NCI-H345 treated with DMSO at 0.1 percent for 48 hours (cell line): ENCODE measurements around the gene HNRNPA3.

Experiments used
- DNase-seq: peaks from one replicate; lab custom pipeline; 2025; ENCODE audit not compliant: unreplicated experiment; lab: John Stamatoyannopoulos, UW

Gene HNRNPA3

DNA sequence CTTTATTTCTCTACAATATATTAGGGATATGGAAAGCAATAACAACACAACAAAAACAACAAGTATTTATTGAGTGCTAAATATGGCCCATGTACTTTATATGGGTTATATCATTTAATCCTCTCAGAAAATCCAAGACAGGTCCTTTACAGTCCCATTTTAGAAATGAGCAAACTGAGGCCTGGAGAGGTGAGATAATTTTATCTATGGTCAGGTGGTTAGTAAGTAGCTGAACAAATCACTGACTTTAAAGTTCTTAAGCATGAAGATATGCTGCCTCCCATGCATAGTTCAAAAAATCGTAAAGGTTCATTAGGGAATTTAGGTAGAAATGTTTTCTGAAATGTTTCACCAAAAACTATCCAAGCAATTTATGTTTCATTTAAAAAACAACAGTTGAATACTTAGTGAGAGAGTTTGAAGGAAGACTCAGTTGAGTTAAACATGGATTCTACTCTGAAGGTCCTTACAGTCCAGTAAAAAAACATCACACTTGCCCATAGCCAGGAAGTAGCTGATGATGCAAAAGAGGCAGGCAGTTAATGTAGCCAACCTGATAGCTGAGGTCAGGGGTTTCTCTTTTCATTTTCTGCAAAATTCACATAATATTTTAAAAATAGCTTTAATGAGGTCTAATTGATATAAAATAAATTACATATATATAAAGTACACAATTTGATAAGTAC lies 59.5 kb downstream of the HNRNPA3 start:
- no peak for DNase-seq

DNA sequence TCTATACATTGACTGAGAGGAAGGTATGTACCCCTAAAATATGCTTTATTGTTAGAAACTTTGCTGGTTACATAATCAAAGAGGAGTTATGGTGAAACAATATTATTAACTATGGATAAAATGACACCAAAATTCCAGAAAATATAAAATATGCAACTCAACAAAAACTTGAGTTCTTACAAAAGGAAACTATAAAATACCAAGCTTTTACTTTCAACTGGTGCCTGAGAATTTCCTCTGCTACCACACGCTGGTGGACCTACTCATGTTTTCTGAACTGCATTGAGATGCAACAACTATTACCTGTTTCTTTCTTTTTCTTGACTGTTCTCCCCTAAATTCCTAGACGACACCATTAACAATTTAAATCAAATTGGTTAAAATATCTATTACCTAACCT lies 60.2 kb downstream of the HNRNPA3 start:
- no peak for DNase-seq

DNA sequence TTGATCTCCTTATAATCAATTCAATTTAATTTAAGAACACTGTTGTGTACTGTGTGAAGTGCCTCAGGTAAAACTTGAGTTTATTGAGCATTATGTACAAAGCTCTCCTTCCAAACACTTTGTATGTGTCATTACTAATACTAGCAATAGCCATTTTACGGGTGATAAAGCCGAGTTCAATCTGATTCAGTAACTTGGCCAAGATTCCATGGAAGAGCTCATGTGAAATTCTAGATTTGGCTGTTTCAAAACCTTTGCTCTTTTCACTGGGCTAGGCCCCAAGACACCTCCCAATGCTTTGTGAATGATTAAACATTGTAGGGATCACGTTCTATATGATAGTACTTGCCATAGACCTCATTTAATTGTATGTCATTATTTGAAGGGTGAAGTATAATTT lies 60.8 kb downstream of the HNRNPA3 start:
- no peak for DNase-seq
